Measurements from ENCODE around the gene ACSS3.
"Not testable (repeated sequence)": the region's sequence is repeated elsewhere in the genome, so short reads cannot be mapped to it uniquely, and the experiment has no call there.

The ACSS3 gene

GRCh38 chr12:81094718-81095360, 17.0 kb downstream of the ACSS3 start:
- FAIRE-seq: no peak

GRCh38 chr12:81095501-81096232, 17.8 kb downstream of the ACSS3 start:
- FAIRE-seq: no peak

GRCh38 chr12:81105687-81106086, 27.8 kb downstream of the ACSS3 start:
- no peak for FAIRE-seq

- no peak for FAIRE-seq
Observed at GRCh38 chr12:81114226-81114625, 36.3 kb downstream of the ACSS3 start.

- not testable (repeated sequence) for FAIRE-seq
Observed at GRCh38 chr12:81119069-81119468, 41.2 kb downstream of the ACSS3 start.

- no peak for FAIRE-seq
Observed at GRCh38 chr12:81120961-81121360, 43.1 kb downstream of the ACSS3 start.

GRCh38 chr12:81123611-81124010, 45.7 kb downstream of the ACSS3 start:
- no peak for FAIRE-seq

- FAIRE-seq: no peak
Observed at GRCh38 chr12:81125691-81126090, 47.8 kb downstream of the ACSS3 start.

- no peak for FAIRE-seq
Observed at GRCh38 chr12:81128930-81129554, 51.2 kb downstream of the ACSS3 start.

- FAIRE-seq: no peak
Observed at GRCh38 chr12:81136519-81136918, 58.6 kb downstream of the ACSS3 start.

- FAIRE-seq: no peak
Observed at GRCh38 chr12:81137801-81138200, 59.9 kb downstream of the ACSS3 start.

GRCh38 chr12:81141217-81141616, 63.3 kb downstream of the ACSS3 start:
- FAIRE-seq: no peak

GRCh38 chr12:81143057-81143456, 65.2 kb downstream of the ACSS3 start:
- FAIRE-seq: no peak

GRCh38 chr12:81146228-81147225, 68.6 kb downstream of the ACSS3 start:
- FAIRE-seq: no peak

- FAIRE-seq: no peak
Observed at GRCh38 chr12:81147292-81147919, 69.5 kb downstream of the ACSS3 start.

- no peak for FAIRE-seq
Observed at GRCh38 chr12:81150382-81150781, 72.5 kb downstream of the ACSS3 start.

- FAIRE-seq: no peak
Observed at GRCh38 chr12:81159856-81160255, 82.0 kb downstream of the ACSS3 start.

GRCh38 chr12:81161680-81162079, 83.8 kb downstream of the ACSS3 start:
- no peak for FAIRE-seq

GRCh38 chr12:81162391-81163136, 84.7 kb downstream of the ACSS3 start:
- no peak for FAIRE-seq

GRCh38 chr12:81164827-81165226, 86.9 kb downstream of the ACSS3 start:
- no peak for FAIRE-seq

- no peak for FAIRE-seq
Observed at GRCh38 chr12:81166790-81167189, 88.9 kb downstream of the ACSS3 start.

GRCh38 chr12:81167694-81168093, 89.8 kb downstream of the ACSS3 start:
- FAIRE-seq: no peak

All from G401.6 (cell line).